ENCODE data around the gene PBX1. TPM values are rescaled to one million over a fixed set of nuclear protein-coding genes. Genes with fewer than 3 reads are reported as not detected.

The PBX1 gene
- total RNA-seq, 1 donor, result 4.2 TPM

DNA sequence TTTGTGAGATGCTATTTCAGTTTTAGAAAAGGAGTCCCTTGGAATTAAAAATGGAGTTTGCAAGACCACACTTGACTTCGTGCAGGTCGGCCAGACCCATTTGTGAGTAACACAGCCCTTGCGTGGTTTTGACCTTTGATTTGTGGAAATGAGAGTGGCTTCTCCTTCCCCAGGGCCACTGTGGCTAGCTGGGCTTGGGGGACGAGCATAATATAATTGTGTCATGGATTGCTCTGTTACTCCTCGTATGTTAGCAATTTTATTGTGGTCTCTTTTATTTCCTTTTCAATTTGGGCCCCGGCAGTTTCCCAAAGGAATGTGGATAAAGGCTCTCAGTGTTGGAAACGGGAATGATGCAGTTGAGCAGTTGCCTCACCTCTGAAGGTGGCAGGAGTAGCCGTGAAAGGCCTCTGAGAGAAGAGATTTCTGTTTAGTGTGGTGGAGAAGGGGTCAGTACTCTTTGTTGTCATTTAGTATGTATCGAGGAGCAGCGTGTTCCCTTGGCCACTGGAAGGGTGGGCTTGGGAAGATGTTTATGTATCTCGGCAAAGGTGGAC, 194.6 kb downstream of the PBX1 start:
- Histone ChIP-seq H3K4me1 (ENCODE audit: insufficient read depth, low read length) (no peaks in the 10 kb centered on the region), H3K27me3 (ENCODE audit: insufficient read depth, low read length) (no peaks in the 10 kb centered on the region)

DNA sequence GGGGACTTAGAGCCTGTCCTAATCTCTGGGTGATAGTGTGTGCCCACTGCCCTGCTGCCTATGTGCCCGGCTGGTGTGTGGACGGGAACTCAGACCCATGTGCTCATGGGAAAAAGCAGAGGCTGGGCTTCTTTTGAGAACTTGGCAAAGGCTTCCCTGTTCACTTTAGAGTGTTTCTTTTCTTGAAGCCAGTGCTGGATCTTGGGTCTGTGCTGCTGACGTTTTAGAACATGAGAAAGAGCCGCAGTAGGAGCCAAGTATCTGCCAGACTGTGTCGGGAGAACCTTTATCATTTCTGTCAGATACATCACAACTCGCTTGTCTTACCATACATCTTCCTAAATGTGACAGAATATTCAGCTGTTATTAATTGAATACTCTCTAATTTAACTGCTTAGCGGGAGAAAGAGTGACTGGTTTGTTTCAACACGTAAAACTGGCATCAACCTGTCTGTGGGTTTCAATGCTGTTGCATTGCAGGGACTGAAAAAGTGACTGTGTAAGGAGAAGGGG, 195.2 kb downstream of the PBX1 start:
- no peaks in the 10 kb centered on the region for H3K4me1 ChIP-seq (ENCODE audit: insufficient read depth, low read length)
- H3K9me3 ChIP-seq (ENCODE audit: low read depth, low read length), result no peaks in the 10 kb centered on the region
- no peak overlapping the region for H3K4me3 ChIP-seq (ENCODE audit: low read length)
- no peaks in the 10 kb centered on the region for H3K27me3 ChIP-seq (ENCODE audit: insufficient read depth, low read length)

More for the DNA sequence above, 194.6 kb downstream of the PBX1 start:
- no peaks in the 10 kb centered on the region for H3K9me3 ChIP-seq (ENCODE audit: low read depth, low read length)
- H3K4me3 ChIP-seq (ENCODE audit: low read length), result no peak overlapping the region

DNA sequence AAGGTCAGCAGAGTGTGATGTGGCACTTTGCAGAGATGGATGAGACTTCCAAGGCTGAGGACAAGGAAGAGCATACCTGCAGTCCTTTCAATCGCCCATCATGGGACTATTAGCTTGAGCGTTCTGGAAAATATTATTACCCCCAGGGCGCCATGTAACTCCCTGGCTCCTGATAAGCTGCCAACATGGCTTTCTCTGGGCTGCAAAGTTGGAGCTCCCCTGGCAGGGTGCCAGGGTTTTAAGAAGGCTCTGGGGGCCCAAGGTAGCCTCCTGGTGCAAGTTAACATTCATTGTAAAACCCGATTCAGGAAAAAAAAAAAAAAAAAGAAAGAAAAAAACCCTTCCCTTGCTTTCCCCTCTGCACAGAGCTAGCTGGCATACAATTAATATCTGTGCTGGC, 196.7 kb downstream of the PBX1 start:
- no peak overlapping the region for H3K4me3 ChIP-seq (ENCODE audit: low read length)
- no peaks in the 10 kb centered on the region for H3K4me1 ChIP-seq (ENCODE audit: insufficient read depth, low read length)
- H3K27me3 ChIP-seq (ENCODE audit: insufficient read depth, low read length), result no peaks in the 10 kb centered on the region
- no peaks in the 10 kb centered on the region for H3K9me3 ChIP-seq (ENCODE audit: low read depth, low read length)

DNA sequence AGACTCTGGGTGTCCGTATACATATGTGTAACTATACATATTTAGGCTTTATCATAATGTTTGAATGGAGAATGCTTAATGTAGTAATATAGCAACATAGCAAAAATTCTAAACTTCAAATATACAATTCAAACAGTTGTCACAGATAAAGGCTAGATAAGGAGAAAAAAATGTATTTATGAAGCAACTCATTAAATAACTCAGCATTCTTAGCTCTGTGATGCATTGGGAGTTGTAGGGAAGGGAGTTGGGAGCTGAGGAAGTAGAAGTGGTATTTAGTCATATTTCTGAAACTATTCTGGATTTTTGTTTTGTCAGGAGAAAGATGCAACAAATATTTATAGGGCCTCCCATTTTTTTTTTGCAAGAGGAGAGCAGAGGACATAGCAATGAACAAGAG, 197.8 kb downstream of the PBX1 start:
- no peaks in the 10 kb centered on the region for H3K9me3 ChIP-seq (ENCODE audit: low read depth, low read length)
- H3K4me1 ChIP-seq (ENCODE audit: insufficient read depth, low read length), result no peaks in the 10 kb centered on the region
- no peaks in the 10 kb centered on the region for H3K27me3 ChIP-seq (ENCODE audit: insufficient read depth, low read length)
- no peak overlapping the region for H3K4me3 ChIP-seq (ENCODE audit: low read length)

DNA sequence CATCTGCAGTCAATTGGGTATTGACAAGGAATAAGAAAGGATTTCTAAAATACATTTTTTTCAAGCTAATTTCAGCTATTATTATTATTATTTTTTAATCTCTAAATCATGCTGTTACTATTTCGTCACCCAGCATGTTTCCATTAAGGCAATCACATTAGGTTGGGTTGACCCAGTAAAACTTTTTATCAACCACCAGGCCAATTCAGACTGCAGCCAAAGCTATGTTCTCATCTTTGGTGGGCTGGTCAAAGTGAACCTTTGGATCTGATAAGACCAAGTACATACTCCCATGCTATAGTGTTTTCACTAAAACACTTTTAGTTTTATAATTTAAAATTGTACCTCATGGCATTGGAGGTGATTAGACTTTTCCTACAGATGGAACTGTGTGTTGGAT, 198.6 kb downstream of the PBX1 start:
- H3K9me3 ChIP-seq (ENCODE audit: low read depth, low read length), result no peaks in the 10 kb centered on the region
- H3K27me3 ChIP-seq (ENCODE audit: insufficient read depth, low read length), result no peaks in the 10 kb centered on the region
- no peak overlapping the region for H3K4me3 ChIP-seq (ENCODE audit: low read length)
- H3K4me1 ChIP-seq (ENCODE audit: insufficient read depth, low read length), result no peaks in the 10 kb centered on the region

DNA sequence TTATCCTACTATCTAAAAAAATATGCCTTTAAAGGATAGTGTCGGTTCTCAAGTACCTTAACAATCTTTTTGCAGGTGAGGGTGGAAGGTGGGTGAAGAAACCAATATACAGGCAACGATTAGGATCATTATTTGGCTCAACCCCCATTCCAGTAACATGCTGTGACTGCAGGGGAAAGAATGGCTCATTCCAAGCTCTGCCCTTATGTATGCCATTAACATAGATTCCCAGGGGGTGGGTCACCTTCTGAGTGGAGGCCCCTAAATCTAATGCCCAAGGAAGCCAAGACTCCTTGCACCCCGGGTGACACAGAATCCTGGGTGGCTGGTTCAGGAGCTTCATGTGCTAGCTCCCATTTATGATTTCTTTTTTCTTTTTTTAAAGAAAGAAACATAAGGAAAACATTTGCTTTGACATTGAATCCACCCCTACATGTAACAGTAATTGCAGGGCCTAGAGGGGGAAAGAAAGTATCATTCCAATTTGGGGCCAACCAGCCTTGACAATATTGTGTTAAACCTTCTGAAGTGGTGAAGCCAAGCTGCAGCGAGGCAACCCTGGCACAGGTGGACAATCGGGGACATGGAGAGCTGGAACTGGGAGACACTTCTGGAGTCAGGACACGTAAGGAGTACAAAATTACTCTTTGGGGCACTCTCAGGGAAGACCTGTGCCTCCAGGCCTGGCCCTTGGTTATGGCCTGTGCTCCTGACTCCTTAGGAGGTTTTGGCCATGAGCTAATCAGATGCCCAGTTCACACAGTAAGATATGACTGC, 200.3 kb downstream of the PBX1 start:
- H3K9me3 ChIP-seq (ENCODE audit: low read depth, low read length), result no peaks in the 10 kb centered on the region
- H3K27me3 ChIP-seq (ENCODE audit: insufficient read depth, low read length), result no peaks in the 10 kb centered on the region
- H3K4me1 ChIP-seq (ENCODE audit: insufficient read depth, low read length), result no peaks in the 10 kb centered on the region
- no peak overlapping the region for H3K4me3 ChIP-seq (ENCODE audit: low read length)

DNA sequence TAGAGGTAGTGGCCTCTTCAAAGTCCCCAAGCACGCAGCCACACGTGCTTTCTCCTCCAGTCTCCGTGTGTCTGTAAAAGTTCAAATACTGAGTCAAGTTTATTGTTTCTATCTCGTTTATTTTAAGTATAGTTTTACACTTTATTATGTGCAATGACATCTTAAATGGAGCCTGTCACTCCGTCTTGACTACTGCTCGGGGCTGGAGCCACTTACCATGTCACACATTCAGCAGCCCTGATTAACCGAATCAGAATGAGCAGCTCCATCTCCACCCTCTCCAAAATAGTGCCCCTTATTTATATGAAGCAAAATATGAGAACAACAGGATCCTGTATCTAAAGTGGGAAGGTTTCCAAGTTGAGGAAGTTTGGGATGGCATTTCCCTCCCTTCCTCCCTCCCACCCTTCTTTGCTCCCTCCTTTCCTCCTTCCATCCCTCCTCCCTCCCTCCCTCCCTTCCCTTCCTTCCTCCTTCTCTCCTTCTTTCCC, 201.0 kb downstream of the PBX1 start:
- no peaks in the 10 kb centered on the region for H3K27me3 ChIP-seq (ENCODE audit: insufficient read depth, low read length)
- H3K4me1 ChIP-seq (ENCODE audit: insufficient read depth, low read length), result no peaks in the 10 kb centered on the region
- no peaks in the 10 kb centered on the region for H3K9me3 ChIP-seq (ENCODE audit: low read depth, low read length)
- H3K4me3 ChIP-seq (ENCODE audit: low read length), result no peak overlapping the region

DNA sequence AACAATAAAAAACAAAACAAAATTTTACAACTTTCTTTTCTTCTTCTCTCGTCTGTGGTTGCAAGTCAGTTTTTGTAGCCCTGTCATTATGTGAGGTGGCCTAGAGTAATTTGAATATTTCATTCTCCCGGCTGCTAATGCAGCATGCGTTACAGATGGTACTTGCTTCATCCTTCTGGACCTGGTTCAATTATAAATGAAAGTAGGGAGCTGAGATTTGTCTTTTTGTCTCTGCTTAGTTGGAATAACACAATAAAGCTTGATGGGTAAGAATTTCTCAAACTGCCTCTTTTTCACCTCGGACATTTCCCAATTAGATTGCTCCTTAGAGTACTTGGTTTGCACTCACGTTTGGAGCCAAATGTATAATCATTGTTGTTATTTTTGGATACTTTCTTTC, 201.6 kb downstream of the PBX1 start:
- H3K9me3 ChIP-seq (ENCODE audit: low read depth, low read length), result no peaks in the 10 kb centered on the region
- H3K4me3 ChIP-seq (ENCODE audit: low read length), result no peak overlapping the region
- H3K4me1 ChIP-seq (ENCODE audit: insufficient read depth, low read length), result no peaks in the 10 kb centered on the region
- no peaks in the 10 kb centered on the region for H3K27me3 ChIP-seq (ENCODE audit: insufficient read depth, low read length)

DNA sequence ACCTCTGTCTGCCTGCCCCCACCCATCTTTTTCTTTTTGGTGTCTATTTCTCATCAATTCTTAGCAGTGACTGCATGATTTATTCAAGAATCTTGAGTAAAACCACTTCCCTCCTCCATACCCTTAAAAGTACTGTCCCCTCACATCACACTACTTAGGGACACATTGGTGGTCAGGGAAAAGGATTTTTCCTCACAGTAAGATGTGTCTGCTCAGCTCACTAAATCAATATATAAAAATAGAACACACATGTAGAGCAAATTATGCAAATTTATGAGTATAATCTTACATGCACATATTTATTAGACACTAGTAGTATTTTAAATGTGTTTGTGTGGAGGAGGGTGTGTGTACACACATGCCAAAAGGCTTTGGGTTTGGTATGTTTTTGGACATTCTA, 202.0 kb downstream of the PBX1 start:
- H3K9me3 ChIP-seq (ENCODE audit: low read depth, low read length), result no peaks in the 10 kb centered on the region
- H3K27me3 ChIP-seq (ENCODE audit: insufficient read depth, low read length), result no peaks in the 10 kb centered on the region
- no peaks in the 10 kb centered on the region for H3K4me1 ChIP-seq (ENCODE audit: insufficient read depth, low read length)
- no peak overlapping the region for H3K4me3 ChIP-seq (ENCODE audit: low read length)

DNA sequence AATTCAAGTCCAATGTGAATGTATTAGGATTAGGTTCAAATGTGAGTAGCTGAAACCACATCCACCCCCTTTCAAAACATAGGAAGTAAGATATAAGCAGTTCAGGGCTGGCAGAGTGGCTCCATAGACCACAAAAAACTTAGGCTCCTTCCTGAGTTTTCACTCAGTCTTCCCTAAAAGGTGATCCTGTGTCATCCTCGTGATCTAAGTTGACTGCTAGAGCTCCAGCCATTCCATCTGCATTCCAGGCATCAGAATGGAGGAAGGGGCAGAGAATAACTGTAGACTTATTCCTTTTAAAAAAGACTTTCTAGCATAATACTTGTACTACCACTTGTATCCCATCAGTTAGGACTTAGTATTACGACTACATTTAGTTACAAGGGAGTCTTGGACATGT, 204.1 kb downstream of the PBX1 start:
- Histone ChIP-seq H3K4me3 (ENCODE audit: low read length) (no peak overlapping the region), H3K4me1 (ENCODE audit: insufficient read depth, low read length) (no peaks in the 10 kb centered on the region), H3K27me3 (ENCODE audit: insufficient read depth, low read length) (no peaks in the 10 kb centered on the region), H3K9me3 (ENCODE audit: low read depth, low read length) (no peaks in the 10 kb centered on the region)

DNA sequence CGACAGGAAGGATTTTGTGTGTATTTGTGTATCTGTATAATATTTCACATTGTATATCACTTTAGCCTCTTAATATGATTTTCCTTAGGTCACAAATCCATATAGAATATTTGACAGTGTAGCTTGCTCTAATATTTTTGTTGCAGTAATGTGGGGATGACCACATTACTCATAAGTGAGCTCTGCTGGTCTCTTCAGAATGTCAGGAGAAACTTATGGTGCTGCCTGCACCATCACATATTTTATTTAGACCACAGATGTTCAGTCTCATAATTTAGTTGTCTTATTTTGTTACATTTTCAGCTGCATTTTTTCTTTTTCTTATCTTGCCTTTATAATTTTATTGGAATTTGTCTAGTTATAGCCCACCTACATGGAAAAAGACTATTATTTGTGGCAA, 205.3 kb downstream of the PBX1 start:
- Histone ChIP-seq H3K4me1 (ENCODE audit: insufficient read depth, low read length) (no peaks in the 10 kb centered on the region), H3K27me3 (ENCODE audit: insufficient read depth, low read length) (no peaks in the 10 kb centered on the region)

DNA sequence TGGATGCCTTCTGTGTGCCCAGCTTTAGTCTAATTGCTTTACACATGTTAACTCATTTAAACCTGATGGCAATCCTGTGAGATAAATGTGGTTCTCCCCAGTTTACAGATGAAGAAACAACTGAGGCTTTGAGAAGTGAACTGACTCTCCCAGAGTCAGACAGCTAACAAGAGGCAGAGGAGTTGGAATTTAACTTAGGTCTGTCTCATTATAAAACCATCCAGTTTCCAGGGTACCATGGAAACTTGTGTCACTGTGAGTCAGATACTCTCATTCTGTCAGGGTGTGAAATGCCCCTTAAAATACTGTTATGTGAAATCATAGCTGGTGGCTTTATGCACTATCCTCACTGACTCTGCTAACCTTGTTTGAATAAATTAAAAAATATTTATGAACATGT, 206.6 kb downstream of the PBX1 start:
- H3K4me3 ChIP-seq (ENCODE audit: low read length), result no peak overlapping the region
- H3K4me1 ChIP-seq (ENCODE audit: insufficient read depth, low read length), result no peaks in the 10 kb centered on the region
- H3K9me3 ChIP-seq (ENCODE audit: low read depth, low read length), result no peaks in the 10 kb centered on the region
- no peaks in the 10 kb centered on the region for H3K27me3 ChIP-seq (ENCODE audit: insufficient read depth, low read length)

More for the DNA sequence above, 205.3 kb downstream of the PBX1 start:
- H3K4me3 ChIP-seq (ENCODE audit: low read length), result no peak overlapping the region
- no peaks in the 10 kb centered on the region for H3K9me3 ChIP-seq (ENCODE audit: low read depth, low read length)

DNA sequence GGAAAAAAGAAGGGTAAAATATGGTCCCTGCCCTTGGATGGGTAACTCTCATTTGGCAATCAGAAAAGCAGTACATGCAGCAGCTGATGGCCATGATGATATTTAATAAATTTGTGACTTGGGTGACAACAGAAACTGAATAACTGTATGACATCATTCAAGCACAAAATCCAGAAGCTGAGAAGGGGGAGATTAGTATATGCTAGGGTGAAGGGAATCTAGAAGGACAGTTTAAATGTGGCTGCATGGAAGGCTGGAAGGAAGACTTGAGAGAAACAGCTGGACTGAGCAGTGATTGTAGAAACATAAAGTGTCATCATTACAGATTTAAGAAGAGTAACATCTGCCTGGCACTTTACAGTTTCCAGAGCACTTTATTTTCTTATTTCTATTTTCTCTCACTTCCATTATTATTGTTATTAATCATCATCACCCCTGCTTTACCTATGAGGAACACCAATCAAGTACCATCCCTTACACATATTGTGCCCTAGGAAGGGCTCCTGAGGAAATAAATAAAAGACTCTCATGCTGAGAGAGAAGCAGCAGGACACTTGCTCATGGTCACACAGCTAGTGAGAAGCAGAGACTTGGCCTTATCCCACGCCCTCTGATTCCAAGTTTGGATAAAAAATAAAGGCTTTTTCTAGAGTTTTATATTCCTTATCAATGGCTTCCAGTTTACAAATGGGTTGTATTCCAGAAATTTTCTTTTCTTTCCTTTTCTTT, 207.2 kb downstream of the PBX1 start:
- Histone ChIP-seq H3K4me3 (ENCODE audit: low read length) (no peak overlapping the region), H3K4me1 (ENCODE audit: insufficient read depth, low read length) (no peaks in the 10 kb centered on the region), H3K9me3 (ENCODE audit: low read depth, low read length) (no peaks in the 10 kb centered on the region), H3K27me3 (ENCODE audit: insufficient read depth, low read length) (no peaks in the 10 kb centered on the region)

DNA sequence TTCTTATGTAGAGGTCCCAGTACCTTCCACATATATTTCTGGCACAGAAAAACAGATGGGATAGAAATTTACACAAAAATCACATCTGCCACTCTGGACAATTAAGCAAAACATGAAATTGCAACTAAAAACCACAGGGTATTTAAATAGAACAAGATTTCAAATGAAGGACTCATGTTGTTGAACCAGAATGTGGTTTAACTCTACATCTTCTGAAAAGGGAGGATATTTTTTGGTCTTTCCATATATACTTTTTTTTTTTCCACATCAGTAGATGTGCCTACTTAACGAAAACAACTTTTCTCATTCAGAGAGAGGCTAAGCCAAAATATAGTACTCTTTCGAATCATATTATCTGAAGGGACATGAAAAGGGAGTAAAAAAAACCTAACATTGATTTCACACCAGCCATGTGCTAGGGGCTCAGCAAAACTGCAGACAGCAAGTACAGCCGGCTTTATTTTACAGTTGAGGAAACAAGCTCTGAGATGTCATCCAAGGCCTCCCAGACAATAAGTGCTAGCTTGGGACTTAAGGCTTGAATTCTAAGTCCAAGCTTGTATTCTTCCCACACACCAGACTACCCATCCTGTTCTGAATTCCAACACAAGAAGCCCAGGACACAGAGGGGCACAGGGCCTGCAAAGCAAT, 208.9 kb downstream of the PBX1 start:
- Histone ChIP-seq H3K4me1 (ENCODE audit: insufficient read depth, low read length) (no peaks in the 10 kb centered on the region), H3K4me3 (ENCODE audit: low read length) (no peak overlapping the region), H3K9me3 (ENCODE audit: low read depth, low read length) (no peaks in the 10 kb centered on the region), H3K27me3 (ENCODE audit: insufficient read depth, low read length) (no peaks in the 10 kb centered on the region)

DNA sequence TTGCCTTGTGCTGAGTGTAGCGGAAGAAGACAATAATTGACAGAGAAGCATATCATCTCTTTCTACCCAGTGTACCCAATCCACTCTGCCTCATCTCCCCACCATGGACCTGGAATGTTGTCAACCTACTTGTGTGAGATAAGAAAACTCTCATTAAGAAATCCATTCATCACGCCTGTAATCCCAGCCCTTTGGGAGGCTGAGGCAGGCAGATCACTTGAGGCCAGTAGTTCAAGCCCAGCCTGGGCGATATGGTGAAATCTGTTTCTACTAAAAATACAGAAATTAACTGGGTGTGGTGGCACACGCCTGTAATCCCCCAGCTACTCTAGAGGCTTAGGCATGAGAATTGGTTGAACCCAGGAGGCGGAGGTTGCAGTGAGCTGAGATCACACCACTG, 209.6 kb downstream of the PBX1 start:
- H3K27me3 ChIP-seq (ENCODE audit: insufficient read depth, low read length), result no peaks in the 10 kb centered on the region
- H3K9me3 ChIP-seq (ENCODE audit: low read depth, low read length), result no peaks in the 10 kb centered on the region
- no peak overlapping the region for H3K4me3 ChIP-seq (ENCODE audit: low read length)
- no peaks in the 10 kb centered on the region for H3K4me1 ChIP-seq (ENCODE audit: insufficient read depth, low read length)

All from mononuclear cell (primary cell).